ENCODE measurements around the gene HSP90B1.

The HSP90B1 gene

GRCh38 chr12:103887738-103888137 is 42.5 kb upstream of the HSP90B1 start:
- no peak for TF ChIP-seq EZH2phosphoT487 (IDR thresholded peaks at IDR 0.05; ENCODE audit: borderline replicate concordance, low read length)
- TF ChIP-seq CTCF (IDR thresholded peaks at IDR 0.05; ENCODE audit: low read depth, low read length, poor library complexity, severe bottlenecking) = no peak
- H3K9me3 ChIP-seq (ENCODE audit: control insufficient read depth, insufficient read depth, low read length) = no peaks in the 10 kb centered on the region
- H3K4me1 ChIP-seq (ENCODE audit: control insufficient read depth, low read length) = no peaks in the 10 kb centered on the region
- no peaks in the 10 kb centered on the region for H3K36me3 ChIP-seq (ENCODE audit: control insufficient read depth, low read length)
- no peak overlapping the region for H3K4me2 ChIP-seq (ENCODE audit: low read length)
- no peak overlapping the region for H3K4me3 ChIP-seq (ENCODE audit: low read length)
- H3F3A ChIP-seq (ENCODE audit: control insufficient read depth, insufficient read depth) = no peaks in the 10 kb centered on the region
- H4K20me1 ChIP-seq (ENCODE audit: control insufficient read depth, insufficient read depth, low read depth, low read length) = no peaks in the 10 kb centered on the region
- H3K27ac ChIP-seq (ENCODE audit: low read depth, low read length) = no peak overlapping the region
- no peaks in the 10 kb centered on the region for H3K9me2 ChIP-seq (replicated peaks; ENCODE audit: control insufficient read depth, low read length)
- H3K27me3 ChIP-seq (ENCODE audit: control insufficient read depth, low read length) = no peaks in the 10 kb centered on the region
- H3K79me2 ChIP-seq (ENCODE audit: control insufficient read depth, low read length) = no peaks in the 10 kb centered on the region

- H3K27me3 ChIP-seq (ENCODE audit: control insufficient read depth, low read length) = no peaks in the 10 kb centered on the region
- H3K4me2 ChIP-seq (ENCODE audit: low read length) = no peak overlapping the region
- no peak overlapping the region for H3K4me3 ChIP-seq (ENCODE audit: low read length)
- TF ChIP-seq CTCF (IDR thresholded peaks at IDR 0.05; ENCODE audit: low read depth, low read length, poor library complexity, severe bottlenecking) = no peak
- no peak for TF ChIP-seq EZH2phosphoT487 (IDR thresholded peaks at IDR 0.05; ENCODE audit: borderline replicate concordance, low read length)
- no peaks in the 10 kb centered on the region for H3F3A ChIP-seq (ENCODE audit: control insufficient read depth, insufficient read depth)
- no peaks in the 10 kb centered on the region for H3K79me2 ChIP-seq (ENCODE audit: control insufficient read depth, low read length)
- H3K36me3 ChIP-seq (ENCODE audit: control insufficient read depth, low read length) = no peaks in the 10 kb centered on the region
- H3K9me2 ChIP-seq (replicated peaks; ENCODE audit: control insufficient read depth, low read length) = no peaks in the 10 kb centered on the region
- no peak overlapping the region for H3K27ac ChIP-seq (ENCODE audit: low read depth, low read length)
- H4K20me1 ChIP-seq (ENCODE audit: control insufficient read depth, insufficient read depth, low read depth, low read length) = no peaks in the 10 kb centered on the region
- H3K9me3 ChIP-seq (ENCODE audit: control insufficient read depth, insufficient read depth, low read length) = no peaks in the 10 kb centered on the region
- H3K4me1 ChIP-seq (ENCODE audit: control insufficient read depth, low read length) = no peaks in the 10 kb centered on the region
These were observed 32.9 kb upstream of the HSP90B1 start for GRCh38 chr12:103897316-103897715.

GRCh38 chr12:103901518-103902173 is 28.6 kb upstream of the HSP90B1 start:
- Histone ChIP-seq H3F3A (ENCODE audit: control insufficient read depth, insufficient read depth) (no peaks in the 10 kb centered on the region), H3K27me3 (ENCODE audit: control insufficient read depth, low read length) (no peaks in the 10 kb centered on the region; the same call in 1 of the 2 replicates), H4K20me1 (ENCODE audit: control insufficient read depth, insufficient read depth, low read depth, low read length) (no peaks in the 10 kb centered on the region), H3K36me3 (ENCODE audit: control insufficient read depth, low read length) (no peaks in the 10 kb centered on the region), H3K4me2 (ENCODE audit: low read length) (no peak overlapping the region), H3K27ac (ENCODE audit: low read depth, low read length) (no peak overlapping the region), H3K4me3 (ENCODE audit: low read length) (no peak overlapping the region), H3K9me2 (replicated peaks; ENCODE audit: control insufficient read depth, low read length) (no peaks in the 10 kb centered on the region; the same call in 1 of the 2 replicates), H3K79me2 (ENCODE audit: control insufficient read depth, low read length) (no peaks in the 10 kb centered on the region), H3K9me3 (ENCODE audit: control insufficient read depth, insufficient read depth, low read length) (0 out of 2 replicates have a peak, but pooled peaks cover 6% of the 10 kb centered on the region), H3K4me1 (ENCODE audit: control insufficient read depth, low read length) (no peaks in the 10 kb centered on the region)
- TF ChIP-seq CTCF (IDR thresholded peaks at IDR 0.05; ENCODE audit: low read depth, low read length, poor library complexity, severe bottlenecking) (no peak), EZH2phosphoT487 (IDR thresholded peaks at IDR 0.05; ENCODE audit: borderline replicate concordance, low read length) (no peak)

Measured in DOHH2 (cell line).